Subcutaneous abdominal adipose tissue (tissue), 5 donors: ENCODE data around the gene NRG3.

ENCODE experiments used
- H3K27ac ChIP-seq: one replicate; pipeline ENCODE4 v1.7.0; 2013; ENCODE audit warnings: low read depth, mild to moderate bottlenecking, inconsistent platforms, low read length, moderate library complexity
- H3K27me3 ChIP-seq, 5 donors: one replicate each; pipeline ENCODE4 v1.7.0; 2013; ENCODE audit warnings: low read length in 5 of 5, inconsistent platforms in 1 of 5; ENCODE audit not compliant: control insufficient read depth in 5 of 5, insufficient read depth in 4 of 5
- H3K36me3 ChIP-seq, 5 donors: one replicate each; pipeline ENCODE4 v1.7.0; 2013; ENCODE audit warnings: low read length in 5 of 5; ENCODE audit not compliant: control insufficient read depth in 5 of 5, insufficient read depth in 5 of 5
- H3K4me1 ChIP-seq, 5 donors: one replicate each; pipeline ENCODE4 v1.7.0; 2013; ENCODE audit warnings: low read length in 5 of 5, mild to moderate bottlenecking in 3 of 5, moderate library complexity in 1 of 5; ENCODE audit not compliant: control insufficient read depth in 5 of 5, insufficient read depth in 5 of 5
- H3K4me3 ChIP-seq, 5 donors: one replicate each; pipeline ENCODE4 v1.7.0; 2013; ENCODE audit warnings: low read length in 5 of 5, low read depth in 1 of 5
- H3K9ac ChIP-seq, 5 donors: one replicate each; pipeline ENCODE4 v1.7.0; 2013; ENCODE audit warnings: low read length in 5 of 5, mild to moderate bottlenecking in 4 of 5, moderate library complexity in 3 of 5
- H3K9me3 ChIP-seq, 5 donors: one replicate each; pipeline ENCODE4 v1.7.0; 2013; ENCODE audit warnings: low read length in 5 of 5; ENCODE audit not compliant: control insufficient read depth in 5 of 5
- donor health status: healthy.
- donor health status: healthy.
- donor health status: healthy.
- donor health status: healthy.
- donor health status: healthy.

Gene NRG3

DNA sequence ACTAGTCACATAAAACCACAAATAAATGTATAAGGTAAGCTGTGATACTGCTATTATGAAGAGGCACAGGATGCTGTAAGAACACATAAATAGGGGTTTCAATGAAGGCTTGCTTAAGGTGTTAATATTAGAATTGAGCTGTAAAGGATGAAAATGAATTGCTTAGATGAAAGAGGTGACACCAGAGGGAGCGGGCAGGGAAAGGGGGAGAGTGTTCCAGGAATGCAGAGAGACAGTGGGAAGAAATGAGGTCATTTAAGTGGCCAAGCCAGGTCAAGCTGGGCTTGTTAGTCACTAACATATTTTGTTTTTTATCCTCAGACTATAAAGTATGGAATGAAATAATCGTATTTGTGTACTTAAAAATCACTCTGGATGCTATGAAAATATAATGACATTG is 193.5 kb downstream of the NRG3 start:
- Histone ChIP-seq H3K9me3 (no peaks in the 10 kb centered on the region), H3K27me3 (no peaks in the 10 kb centered on the region), H3K27ac (no peak overlapping the region), H3K4me3 (no peak overlapping the region), H3K4me1 (no peaks in the 10 kb centered on the region), H3K36me3 (no peaks in the 10 kb centered on the region), H3K9ac (no peak overlapping the region)

DNA sequence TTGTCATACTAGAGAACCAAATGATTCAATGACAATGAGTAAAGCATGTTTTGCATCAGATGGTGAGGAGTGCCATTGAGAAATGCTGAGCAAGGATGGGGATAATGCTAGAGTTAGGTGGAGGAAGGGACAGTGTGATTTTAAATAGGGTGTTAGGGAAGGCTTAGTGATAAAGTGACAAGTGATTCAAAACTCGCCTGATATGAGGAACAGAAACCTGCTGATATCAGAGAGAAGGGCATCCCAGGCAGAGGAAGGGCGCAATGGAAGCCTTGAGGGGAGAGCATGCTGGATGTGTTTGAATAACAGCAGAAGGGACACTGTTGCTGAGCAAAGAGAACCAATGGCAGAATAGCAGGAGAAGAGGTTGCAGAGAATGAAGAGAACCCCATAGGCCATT is 196.2 kb downstream of the NRG3 start:
- no peaks in the 10 kb centered on the region for H3K36me3 ChIP-seq
- no peaks in the 10 kb centered on the region for H3K4me1 ChIP-seq
- no peak overlapping the region for H3K9ac ChIP-seq
- no peaks in the 10 kb centered on the region for H3K9me3 ChIP-seq
- H3K27ac ChIP-seq: no peak overlapping the region
- H3K27me3 ChIP-seq: no peaks in the 10 kb centered on the region
- no peak overlapping the region for H3K4me3 ChIP-seq

DNA sequence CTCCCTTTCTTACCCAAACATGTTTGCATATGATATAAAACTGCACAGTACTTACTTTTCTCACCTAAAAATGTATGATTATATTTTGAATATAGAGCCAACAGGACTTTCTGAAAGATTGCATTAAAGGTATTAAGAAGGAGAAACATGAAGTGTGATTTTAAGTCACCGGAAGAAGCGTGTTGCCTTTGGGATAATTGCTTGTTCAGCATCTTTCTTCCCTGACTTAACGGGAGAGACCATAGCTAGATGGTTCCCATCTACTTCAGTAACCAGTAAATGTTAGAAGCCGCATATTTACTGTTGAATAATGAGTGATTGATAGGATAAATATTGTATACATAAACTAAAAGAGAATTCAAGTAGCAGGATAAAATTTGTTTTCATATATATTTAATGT is 197.1 kb downstream of the NRG3 start:
- Histone ChIP-seq H3K36me3 (no peaks in the 10 kb centered on the region), H3K27me3 (no peaks in the 10 kb centered on the region), H3K9ac (no peak overlapping the region), H3K4me3 (no peak overlapping the region), H3K27ac (no peak overlapping the region), H3K4me1 (no peaks in the 10 kb centered on the region), H3K9me3 (no peaks in the 10 kb centered on the region)

DNA sequence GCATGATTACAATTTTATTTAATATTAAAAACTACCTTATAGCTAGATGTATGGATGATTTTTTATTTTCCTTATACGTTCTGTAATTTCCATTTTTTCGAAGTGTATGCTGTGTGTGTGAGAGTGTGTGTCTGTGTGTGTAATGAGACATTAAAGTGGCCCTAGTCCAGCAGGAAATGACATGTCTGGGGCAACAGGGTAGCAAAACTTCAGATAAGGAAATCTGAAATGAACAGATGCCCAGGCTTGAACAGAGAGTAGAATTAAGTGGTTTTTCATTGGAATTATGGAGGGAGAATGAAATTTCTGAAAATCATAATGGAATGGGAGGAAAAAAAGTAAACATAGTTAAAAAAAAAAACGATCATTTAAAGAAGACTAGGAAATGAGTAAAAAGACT is 200.6 kb downstream of the NRG3 start:
- H3K27ac ChIP-seq: no peak overlapping the region
- H3K36me3 ChIP-seq: no peaks in the 10 kb centered on the region
- H3K9me3 ChIP-seq: no peaks in the 10 kb centered on the region
- H3K9ac ChIP-seq: no peak overlapping the region
- no peaks in the 10 kb centered on the region for H3K4me1 ChIP-seq
- H3K4me3 ChIP-seq: no peak overlapping the region
- H3K27me3 ChIP-seq: no peaks in the 10 kb centered on the region

DNA sequence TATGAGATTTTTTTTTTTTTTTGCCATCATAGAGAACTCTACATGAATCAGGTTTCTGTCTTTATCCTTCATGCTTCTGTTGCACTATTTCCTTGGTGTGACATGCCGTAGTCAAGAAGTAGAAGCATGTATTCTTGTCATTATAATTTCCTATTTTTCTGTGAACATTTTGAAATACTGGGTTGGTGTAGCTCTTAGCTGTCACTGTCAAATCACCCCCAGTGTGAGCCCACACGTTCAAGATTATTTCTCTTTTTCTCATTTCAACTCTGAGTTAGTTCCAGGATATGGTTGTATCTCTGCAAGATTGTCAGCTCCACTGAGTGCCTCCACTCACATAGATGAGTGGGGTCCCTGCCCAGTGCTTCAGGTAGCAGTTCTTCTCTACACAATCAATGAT is 209.5 kb downstream of the NRG3 start:
- Histone ChIP-seq H3K36me3 (no peaks in the 10 kb centered on the region), H3K27me3 (no peaks in the 10 kb centered on the region), H3K9me3 (peaks cover 0 to 3% (median 0%) of the 10 kb centered on the region in 5 donors), H3K27ac (no peak overlapping the region), H3K4me1 (no peaks in the 10 kb centered on the region), H3K4me3 (no peak overlapping the region), H3K9ac (no peak overlapping the region)

DNA sequence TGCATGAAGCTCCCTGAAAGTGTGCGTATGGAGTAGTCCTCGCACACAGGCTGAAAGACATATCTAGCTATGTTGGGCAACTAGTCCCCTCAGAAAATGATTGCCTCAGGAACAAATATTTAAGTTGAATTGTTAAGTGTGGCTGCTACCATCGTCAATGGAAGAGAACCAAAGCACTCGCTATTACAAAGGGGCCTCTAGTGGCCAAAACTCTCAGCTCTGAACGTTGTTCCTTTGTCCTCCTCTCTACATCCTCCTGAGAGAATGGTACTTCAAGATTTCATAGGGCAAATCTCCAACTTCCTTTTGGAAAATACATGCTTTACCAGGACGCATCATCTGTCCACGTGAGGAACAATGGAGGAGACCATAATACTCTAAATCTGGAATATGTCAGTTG is 209.9 kb downstream of the NRG3 start:
- no peaks in the 10 kb centered on the region for H3K4me1 ChIP-seq
- no peaks in the 10 kb centered on the region for H3K27me3 ChIP-seq
- H3K36me3 ChIP-seq: no peaks in the 10 kb centered on the region
- H3K4me3 ChIP-seq: no peak overlapping the region
- H3K9me3 ChIP-seq: peaks cover 0 to 3% (median 0%) of the 10 kb centered on the region in 5 donors
- H3K9ac ChIP-seq: no peak overlapping the region
- H3K27ac ChIP-seq: no peak overlapping the region

DNA sequence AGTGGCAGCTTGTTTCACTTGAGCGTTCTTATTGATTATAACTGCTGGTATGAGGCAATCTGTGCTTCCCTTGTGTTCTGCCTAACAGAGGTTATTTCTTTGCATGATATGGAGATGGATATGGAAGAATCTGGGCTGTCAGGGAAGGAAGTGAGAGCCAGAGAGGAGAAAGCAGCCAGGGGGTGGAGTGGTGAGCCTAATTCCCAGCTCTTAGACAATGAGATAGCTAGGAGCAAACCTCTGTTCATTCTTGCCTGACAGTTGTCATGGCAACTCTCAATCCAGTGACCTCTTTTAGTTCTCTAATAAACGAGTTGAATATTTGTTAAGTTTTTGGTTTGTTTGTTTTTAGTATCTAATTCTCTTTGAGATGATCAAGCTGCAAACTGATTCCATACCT is 214.3 kb downstream of the NRG3 start:
- peaks cover 0 to 2% (median 0%) of the 10 kb centered on the region in 5 donors for H3K27me3 ChIP-seq
- H3K4me3 ChIP-seq: no peak overlapping the region
- H3K4me1 ChIP-seq: no peaks in the 10 kb centered on the region
- no peak overlapping the region for H3K9ac ChIP-seq
- H3K9me3 ChIP-seq: no peaks in the 10 kb centered on the region
- no peak overlapping the region for H3K27ac ChIP-seq
- no peaks in the 10 kb centered on the region for H3K36me3 ChIP-seq

DNA sequence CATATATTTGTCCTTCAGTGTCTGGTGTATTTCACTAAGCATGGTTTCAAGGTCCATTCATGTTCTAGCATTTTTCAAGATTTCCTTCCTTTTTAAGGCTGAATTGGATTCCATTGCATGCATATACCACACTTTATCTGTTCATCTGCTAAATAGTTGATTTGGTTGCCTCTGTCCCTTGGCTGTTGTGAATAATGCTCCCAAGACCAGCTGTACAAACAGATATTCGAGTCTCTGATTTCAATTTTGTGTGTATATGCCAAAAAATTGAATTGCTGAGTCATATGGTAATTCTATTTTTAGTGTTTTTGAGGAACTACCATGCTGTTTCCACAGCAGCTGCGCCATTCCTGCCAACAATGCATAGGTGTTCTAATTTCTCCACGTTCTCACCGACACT is 216.4 kb downstream of the NRG3 start:
- no peaks in the 10 kb centered on the region for H3K9me3 ChIP-seq
- H3K4me1 ChIP-seq: no peaks in the 10 kb centered on the region
- H3K27me3 ChIP-seq: peaks cover 0 to 2% (median 0%) of the 10 kb centered on the region in 5 donors
- H3K27ac ChIP-seq: no peak overlapping the region
- H3K4me3 ChIP-seq: no peak overlapping the region
- no peaks in the 10 kb centered on the region for H3K36me3 ChIP-seq
- no peak overlapping the region for H3K9ac ChIP-seq

DNA sequence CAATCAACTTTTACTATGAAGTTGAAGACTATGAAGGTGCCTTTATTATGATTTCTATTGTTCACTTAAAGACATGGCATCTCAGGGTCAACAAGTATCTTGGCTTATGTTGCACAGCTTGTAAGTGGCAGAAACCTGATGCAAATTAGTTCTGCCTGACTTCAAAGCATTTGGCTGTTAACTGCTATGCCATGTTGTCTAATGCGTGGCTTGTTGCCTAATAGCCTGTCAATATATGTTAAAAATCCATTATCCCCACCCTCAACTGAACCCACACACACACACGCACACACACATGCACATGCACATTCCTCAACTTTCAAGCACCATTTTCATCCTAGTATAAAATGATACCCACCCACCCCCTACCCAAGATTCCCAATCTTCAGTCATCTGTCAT is 217.1 kb downstream of the NRG3 start:
- no peaks in the 10 kb centered on the region for H3K4me1 ChIP-seq
- no peak overlapping the region for H3K4me3 ChIP-seq
- no peaks in the 10 kb centered on the region for H3K36me3 ChIP-seq
- H3K9ac ChIP-seq: no peak overlapping the region
- no peaks in the 10 kb centered on the region for H3K9me3 ChIP-seq
- no peak overlapping the region for H3K27ac ChIP-seq
- H3K27me3 ChIP-seq: peaks cover 0 to 2% (median 0%) of the 10 kb centered on the region in 5 donors

DNA sequence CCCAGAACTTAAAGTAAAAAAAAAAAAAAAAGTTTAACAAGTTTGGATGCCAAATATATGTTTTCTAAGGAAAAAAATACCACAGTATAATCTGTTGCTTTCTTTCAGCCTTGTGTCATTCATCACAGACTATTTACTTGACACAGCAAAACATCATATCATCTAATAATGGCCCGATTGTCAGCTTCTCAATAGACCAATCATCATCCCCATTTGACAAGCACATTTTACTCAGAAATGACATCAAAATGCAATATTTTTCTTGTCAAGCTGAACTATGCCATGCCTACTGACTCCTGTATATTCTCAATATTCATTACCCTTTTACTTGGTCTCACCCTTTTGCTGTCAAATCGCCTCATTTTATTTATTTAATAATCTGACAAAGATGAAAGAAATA is 249.7 kb downstream of the NRG3 start:
- Histone ChIP-seq H3K4me1 (no peaks in the 10 kb centered on the region), H3K9me3 (no peaks in the 10 kb centered on the region), H3K4me3 (no peak overlapping the region), H3K9ac (no peak overlapping the region), H3K36me3 (no peaks in the 10 kb centered on the region), H3K27me3 (no peaks in the 10 kb centered on the region), H3K27ac (no peak overlapping the region)

DNA sequence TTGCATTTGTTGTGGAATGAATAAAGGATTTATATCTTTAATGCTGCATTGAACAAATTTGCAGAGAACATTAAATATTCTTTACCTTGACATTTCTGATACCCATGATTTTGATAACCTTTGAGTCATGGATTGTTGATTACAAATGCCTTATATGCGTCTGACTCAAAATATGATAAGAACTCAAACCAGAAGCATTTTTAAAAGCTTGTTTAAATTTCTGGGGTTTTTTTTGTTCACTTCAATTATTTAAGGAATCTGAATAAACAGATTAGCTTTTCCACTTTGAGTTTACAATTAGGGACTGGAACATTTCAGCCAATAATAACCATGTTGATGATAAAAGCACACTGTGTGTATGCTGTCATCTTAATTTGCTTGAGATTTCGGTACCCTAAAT is 253.5 kb downstream of the NRG3 start:
- H3K9me3 ChIP-seq: no peaks in the 10 kb centered on the region
- no peaks in the 10 kb centered on the region for H3K27me3 ChIP-seq
- H3K9ac ChIP-seq: no peak overlapping the region
- H3K36me3 ChIP-seq: no peaks in the 10 kb centered on the region
- H3K27ac ChIP-seq: no peak overlapping the region
- H3K4me3 ChIP-seq: no peak overlapping the region
- no peaks in the 10 kb centered on the region for H3K4me1 ChIP-seq
